ENCODE results near the gene ZNRF1. TPM values are rescaled to one million over a fixed set of nuclear protein-coding genes. Genes with fewer than 3 reads are reported as not detected.

Gene ZNRF1
- total RNA-seq, 1 donor from 2014 or later = 26.8 TPM

GRCh38 chr16:75114946-75115825 is 116.4 kb downstream of the ZNRF1 start:
- DNase-seq (ENCODE audit: low read depth) = no peak
- peak overlapping the region; percentile 62 for H3K4me3 ChIP-seq (ENCODE audit: low read depth, low read length)
- TF ChIP-seq CTCF (conservative IDR thresholded peaks at IDR 0.05; ENCODE audit: low read depth, low read length) = no peak

GRCh38 chr16:75116081-75116910 is 117.5 kb downstream of the ZNRF1 start, which contains the start of gene LDHD:
Gene LDHD, minus strand, starts transcription at chr16:75116780. Its CDS starts 60 bp downstream, at chr16:75116720.
- DNase-seq (ENCODE audit: low read depth) = no peak
- H3K4me3 ChIP-seq (ENCODE audit: low read depth, low read length) = peak within 1 kb of the TSS; percentile 62
- no peak for TF ChIP-seq CTCF (conservative IDR thresholded peaks at IDR 0.05; ENCODE audit: low read depth, low read length)

GRCh38 chr16:75116911-75117245 is 118.1 kb downstream of the ZNRF1 start:
- DNase-seq (ENCODE audit: low read depth) = no peak
- no peak for TF ChIP-seq CTCF (conservative IDR thresholded peaks at IDR 0.05; ENCODE audit: low read depth, low read length)
- no peak overlapping the region for H3K4me3 ChIP-seq (ENCODE audit: low read depth, low read length)

- no peak for DNase-seq (ENCODE audit: low read depth)
- TF ChIP-seq CTCF (conservative IDR thresholded peaks at IDR 0.05; ENCODE audit: low read depth, low read length) = no peak
- no peak overlapping the region for H3K4me3 ChIP-seq (ENCODE audit: low read depth, low read length)
Measured at GRCh38 chr16:75118943-75119539, 120.2 kb downstream of the ZNRF1 start.

GRCh38 chr16:75120253-75120652 is 121.4 kb downstream of the ZNRF1 start:
- no peak for TF ChIP-seq CTCF (conservative IDR thresholded peaks at IDR 0.05; ENCODE audit: low read depth, low read length)
- no peak for DNase-seq (ENCODE audit: low read depth)
- no peak overlapping the region for H3K4me3 ChIP-seq (ENCODE audit: low read depth, low read length)

GRCh38 chr16:75121949-75122568 is 123.2 kb downstream of the ZNRF1 start:
- no peak overlapping the region for H3K4me3 ChIP-seq (ENCODE audit: low read depth, low read length)
- TF ChIP-seq CTCF (conservative IDR thresholded peaks at IDR 0.05; ENCODE audit: low read depth, low read length) = no peak
- no peak for DNase-seq (ENCODE audit: low read depth)
